ENCODE data around the gene PTPRN2. TPM values are rescaled to one million over a fixed set of nuclear protein-coding genes. Genes with fewer than 3 reads are reported as not detected.

The PTPRN2 gene
- total RNA-seq, 2 donors from 2014 or later, result 26.1 to 55.5 TPM

DNA sequence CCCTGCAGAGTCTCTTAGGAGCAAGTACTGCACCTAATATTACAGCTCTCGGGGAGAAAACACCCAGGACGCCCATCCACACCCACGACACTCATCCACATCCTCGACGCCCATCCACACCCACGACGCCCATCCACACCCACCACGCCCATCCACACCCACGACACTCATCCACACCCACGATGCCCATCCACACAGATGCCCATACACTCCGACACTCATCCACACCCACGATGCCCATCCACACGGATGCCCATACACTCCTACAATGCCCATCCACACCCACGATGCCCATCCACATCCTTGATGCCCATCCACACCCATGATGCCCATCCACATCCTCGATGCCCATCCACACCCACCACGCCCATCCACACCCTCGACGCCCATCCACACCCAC is 503.1 kb downstream of the PTPRN2 start:
- Histone ChIP-seq H3K4me3 (no peak overlapping the region), H3K27me3 (replicated peaks; ENCODE audit: insufficient read depth) (no peaks in the 10 kb centered on the region), H3K36me3 (no peaks in the 10 kb centered on the region), H3K27ac (no peak overlapping the region), H3K4me1 (replicated peaks) (no peaks in the 10 kb centered on the region), H3K9me3 (no peaks in the 10 kb centered on the region)
- DNase-seq (ENCODE audit: low spot score), result no peak
- 97% methylated on average over 18 of the region's 18 CpGs for WGBS
- TF ChIP-seq POLR2AphosphoS5 (IDR thresholded peaks at IDR 0.05) (no peak), POLR2A (IDR thresholded peaks at IDR 0.05) (no peak)
- TF ChIP-seq, protein P1, sequence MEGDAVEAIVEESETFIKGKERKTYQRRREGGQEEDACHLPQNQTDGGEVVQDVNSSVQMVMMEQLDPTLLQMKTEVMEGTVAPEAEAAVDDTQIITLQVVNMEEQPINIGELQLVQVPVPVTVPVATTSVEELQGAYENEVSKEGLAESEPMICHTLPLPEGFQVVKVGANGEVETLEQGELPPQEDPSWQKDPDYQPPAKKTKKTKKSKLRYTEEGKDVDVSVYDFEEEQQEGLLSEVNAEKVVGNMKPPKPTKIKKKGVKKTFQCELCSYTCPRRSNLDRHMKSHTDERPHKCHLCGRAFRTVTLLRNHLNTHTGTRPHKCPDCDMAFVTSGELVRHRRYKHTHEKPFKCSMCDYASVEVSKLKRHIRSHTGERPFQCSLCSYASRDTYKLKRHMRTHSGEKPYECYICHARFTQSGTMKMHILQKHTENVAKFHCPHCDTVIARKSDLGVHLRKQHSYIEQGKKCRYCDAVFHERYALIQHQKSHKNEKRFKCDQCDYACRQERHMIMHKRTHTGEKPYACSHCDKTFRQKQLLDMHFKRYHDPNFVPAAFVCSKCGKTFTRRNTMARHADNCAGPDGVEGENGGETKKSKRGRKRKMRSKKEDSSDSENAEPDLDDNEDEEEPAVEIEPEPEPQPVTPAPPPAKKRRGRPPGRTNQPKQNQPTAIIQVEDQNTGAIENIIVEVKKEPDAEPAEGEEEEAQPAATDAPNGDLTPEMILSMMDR (IDR thresholded peaks at IDR 0.05), result no peak
- intact Hi-C loops (cut with DNase I), result no loop called here

DNA sequence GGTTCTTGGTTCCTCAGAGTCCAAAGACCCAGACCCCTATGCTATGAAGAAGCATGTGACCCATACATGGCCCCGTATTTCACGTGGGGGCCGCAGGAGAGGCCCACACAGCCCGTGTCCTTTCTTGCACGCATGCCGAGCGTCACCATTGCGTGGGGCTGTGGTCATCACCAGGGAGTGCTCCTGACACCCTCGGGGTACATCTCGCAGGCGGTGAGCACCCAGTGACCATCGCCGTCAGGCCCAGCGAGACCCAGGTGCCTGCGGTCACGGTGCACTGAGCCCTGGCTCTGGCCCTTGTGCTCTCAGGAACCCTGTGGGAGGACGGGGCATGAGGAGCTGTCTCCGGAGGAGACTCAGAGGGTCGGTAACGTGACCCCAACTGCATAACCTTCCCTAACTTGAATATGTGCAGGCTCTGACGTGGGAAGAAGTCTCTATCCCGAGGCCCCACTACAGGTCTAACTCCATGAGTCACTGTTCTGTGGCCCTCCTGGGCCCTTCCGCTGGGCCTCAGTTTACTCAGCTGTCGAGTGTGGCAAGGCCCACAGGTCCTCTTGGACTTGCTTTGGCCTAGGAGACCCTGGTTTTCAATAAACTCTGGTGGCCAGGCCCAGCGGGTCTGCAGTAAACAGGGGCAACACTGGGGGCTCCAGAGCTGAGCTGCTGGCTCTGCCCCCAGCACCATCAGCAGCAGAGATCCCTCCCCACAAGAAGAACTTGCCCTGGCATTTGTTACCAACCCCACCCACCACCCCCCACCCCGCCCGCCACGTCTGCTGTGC is 503.9 kb downstream of the PTPRN2 start:
- no peak for DNase-seq (ENCODE audit: low spot score)

DNA sequence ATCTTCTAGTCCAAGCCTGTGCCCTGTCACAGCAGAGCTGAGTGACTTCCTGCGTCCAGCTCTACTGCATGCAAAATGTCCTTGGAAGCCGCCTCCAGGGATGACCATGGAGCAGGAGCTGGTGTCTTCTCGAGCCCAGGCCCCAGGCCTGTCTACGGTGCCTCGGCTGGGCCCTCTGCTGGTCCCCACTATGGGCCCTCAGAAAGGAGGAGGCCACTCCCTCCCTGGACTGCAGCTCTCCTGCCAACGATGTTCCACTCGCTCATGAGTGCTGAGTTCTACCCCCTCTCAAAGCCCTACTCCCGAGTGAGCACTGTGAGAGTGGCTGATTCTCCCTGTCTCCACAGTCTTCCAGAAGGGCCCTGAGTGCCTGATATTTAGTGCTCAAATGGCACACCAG is 504.9 kb downstream of the PTPRN2 start:
- Histone ChIP-seq H3K27ac (no peak overlapping the region), H3K36me3 (no peaks in the 10 kb centered on the region), H3K4me3 (no peak overlapping the region), H3K4me1 (replicated peaks) (no peaks in the 10 kb centered on the region), H3K9me3 (no peaks in the 10 kb centered on the region), H3K27me3 (replicated peaks; ENCODE audit: insufficient read depth) (no peaks in the 10 kb centered on the region)
- no peak for DNase-seq (ENCODE audit: low spot score)
- TF ChIP-seq POLR2AphosphoS5 (IDR thresholded peaks at IDR 0.05) (no peak), POLR2A (IDR thresholded peaks at IDR 0.05) (no peak)
- TF ChIP-seq, protein P1 (IDR thresholded peaks at IDR 0.05), result no peak
- intact Hi-C loops (cut with DNase I), result no loop called here
- WGBS, result 94% methylated on average over 8 of the region's 8 CpGs

More for the DNA sequence above, 503.9 kb downstream of the PTPRN2 start:
- Histone ChIP-seq H3K27ac (no peak overlapping the region), H3K4me3 (no peak overlapping the region), H3K27me3 (replicated peaks; ENCODE audit: insufficient read depth) (no peaks in the 10 kb centered on the region), H3K36me3 (no peaks in the 10 kb centered on the region), H3K4me1 (replicated peaks) (no peaks in the 10 kb centered on the region), H3K9me3 (no peaks in the 10 kb centered on the region)
- intact Hi-C loops (cut with DNase I), result no loop called here
- TF ChIP-seq, protein P1 (IDR thresholded peaks at IDR 0.05), result no peak
- no peak for TF ChIP-seq POLR2AphosphoS5 (IDR thresholded peaks at IDR 0.05)
- TF ChIP-seq POLR2A (IDR thresholded peaks at IDR 0.05), result no peak
- WGBS, result 92% methylated on average over 25 of the region's 28 CpGs

DNA sequence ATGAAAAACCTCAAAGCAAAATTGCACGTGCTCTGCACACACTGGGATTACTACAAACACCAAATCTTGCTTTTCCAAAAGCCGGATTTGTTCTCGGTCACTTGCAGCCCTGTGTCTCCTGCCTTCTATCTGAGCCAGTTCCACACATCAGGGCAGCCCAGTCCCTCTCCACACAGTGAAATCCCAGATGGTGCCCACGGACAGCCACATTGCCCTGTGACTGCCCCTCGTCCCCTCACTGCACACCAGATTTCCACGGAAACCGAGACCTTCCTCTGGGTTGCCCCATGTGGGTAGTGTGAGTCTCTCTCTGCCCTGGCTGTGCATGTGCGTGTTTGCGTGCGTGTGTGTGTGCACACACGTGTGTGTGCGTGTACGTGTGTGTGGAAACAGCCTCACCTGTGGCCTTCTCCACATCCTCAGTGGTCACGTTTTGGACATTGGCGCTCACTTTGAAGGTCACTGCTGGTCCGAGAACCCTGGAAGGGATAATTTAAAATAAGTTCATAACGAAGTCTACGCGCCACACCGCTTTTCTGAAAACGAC is 506.7 kb downstream of the PTPRN2 start:
- WGBS, result 90% methylated on average over 21 of the region's 21 CpGs
- no peaks in the 10 kb centered on the region for H3K4me1 ChIP-seq (replicated peaks)
- no peak for DNase-seq (ENCODE audit: low spot score)

More for the DNA sequence above, 506.7 kb downstream of the PTPRN2 start:
- H3K9me3 ChIP-seq, result no peaks in the 10 kb centered on the region
- intact Hi-C loops (cut with DNase I), result no loop called here
- no peaks in the 10 kb centered on the region for H3K27me3 ChIP-seq (replicated peaks; ENCODE audit: insufficient read depth)
- H3K36me3 ChIP-seq, result no peaks in the 10 kb centered on the region
- H3K27ac ChIP-seq, result no peak overlapping the region
- H3K4me3 ChIP-seq, result no peak overlapping the region
- TF ChIP-seq POLR2A (IDR thresholded peaks at IDR 0.05) (no peak), POLR2AphosphoS5 (IDR thresholded peaks at IDR 0.05) (no peak)
- TF ChIP-seq, protein P1 (IDR thresholded peaks at IDR 0.05), result no peak
